Hematopoietic multipotent progenitor cell treated with erythropoietin and hydrocortisone succinate and interleukin-3 and kit ligand, for 15 days (in vitro differentiated cells): ENCODE measurements around the gene DNAH9.
A peak's percentile ranks its signal among the peaks of the same experiment; 100 is the strongest.

ENCODE experiments used
- DNase-seq: peaks from one replicate; pipeline ENCODE4 v3.0.0-alpha.2; 2015; ENCODE audit warnings: low spot score

Gene DNAH9

GRCh38 chr17:11840831-11841230 lies 242.6 kb downstream of the DNAH9 start:
- DNase-seq, result no peak

- no peak for DNase-seq
Measured at GRCh38 chr17:11848330-11848729, 250.1 kb downstream of the DNAH9 start.

- DNase-seq, result no peak
Measured at GRCh38 chr17:11852231-11852630, 254.0 kb downstream of the DNAH9 start.

GRCh38 chr17:11852912-11853311 lies 254.6 kb downstream of the DNAH9 start:
- no peak for DNase-seq

GRCh38 chr17:11853321-11854151 lies 255.3 kb downstream of the DNAH9 start:
- no peak for DNase-seq

GRCh38 chr17:11855306-11855705 lies 257.0 kb downstream of the DNAH9 start:
- DNase-seq, result no peak

- DNase-seq, result no peak
Measured at GRCh38 chr17:11857006-11857405, 258.7 kb downstream of the DNAH9 start.

- DNase-seq, result no peak
Measured at GRCh38 chr17:11869680-11870394, 271.6 kb downstream of the DNAH9 start.

- peak; percentile 5 for DNase-seq
Measured at GRCh38 chr17:11871773-11872172, 273.5 kb downstream of the DNAH9 start.

GRCh38 chr17:11874756-11875155 lies 276.5 kb downstream of the DNAH9 start:
- no peak for DNase-seq

GRCh38 chr17:11880714-11881113 lies 282.4 kb downstream of the DNAH9 start:
- DNase-seq, result peak; percentile 22

GRCh38 chr17:11882716-11883115 lies 284.4 kb downstream of the DNAH9 start:
- DNase-seq, result no peak

- DNase-seq, result no peak
Measured at GRCh38 chr17:11885051-11885450, 286.8 kb downstream of the DNAH9 start.

GRCh38 chr17:11889266-11889665 lies 291.0 kb downstream of the DNAH9 start:
- DNase-seq, result no peak

- no peak for DNase-seq
Measured at GRCh38 chr17:11893862-11894261, 295.6 kb downstream of the DNAH9 start.

- no peak for DNase-seq
Measured at GRCh38 chr17:11896199-11896598, 297.9 kb downstream of the DNAH9 start.

GRCh38 chr17:11898526-11899235 lies 300.4 kb downstream of the DNAH9 start:
- DNase-seq, result no peak

- peak; percentile 18 for DNase-seq
Measured at GRCh38 chr17:11899537-11899942, 301.3 kb downstream of the DNAH9 start.

GRCh38 chr17:11900041-11900476 lies 301.8 kb downstream of the DNAH9 start:
- no peak for DNase-seq

GRCh38 chr17:11900655-11901054 lies 302.4 kb downstream of the DNAH9 start:
- no peak for DNase-seq

- no peak for DNase-seq
Measured at GRCh38 chr17:11901931-11902330, 303.7 kb downstream of the DNAH9 start.

GRCh38 chr17:11908711-11909146 lies 310.5 kb downstream of the DNAH9 start:
- peak; percentile 79 for DNase-seq

- DNase-seq, result peak; percentile 23
Measured at GRCh38 chr17:11909348-11909747, 311.1 kb downstream of the DNAH9 start.
